IMR-90 (cell line): ENCODE data around the gene MYH10. TPM values are rescaled to one million over a fixed set of nuclear protein-coding genes. Genes with fewer than 3 reads are reported as not detected.

ENCODE experiments used
- ATAC-seq: fragments of 200-7000 bp; cut with Tn5 transposase; 2 replicates; pipeline ENCODE4 v1.9.1; 2020; ENCODE audit warnings: low read depth, mild to moderate bottlenecking, moderate library complexity
- BruUV-seq: library from RNA; stranded (reverse); fragments of 400-500 nt; replicated peaks from 2 replicates; lab custom pipeline; 2021; lab: Mats Ljungman, UMichigan
- CTCF ChIA-PET: fragments of 300-600 bp; formaldehyde crosslinking; extraction: SDS; loops from one replicate; lab custom pipeline; 2021; ENCODE audit warnings: antibody characterized with exemption; lab: Yijun Ruan, JAX
- POLR2A ChIA-PET: fragments of 300-600 bp; sonication (Branson Sonifier 250); formaldehyde crosslinking; loops from one replicate; lab custom pipeline; 2022; ENCODE audit warnings: antibody characterized with exemption; ENCODE audit not compliant: unreplicated experiment; lab: Charles Lee
- DNase-seq: peaks from one replicate; pipeline ENCODE4 v3.0.0; 2013
- H2AFZ ChIP-seq: replicated peaks from 2 replicates; pipeline ENCODE3; 2013; ENCODE audit warnings: low read length, mild to moderate bottlenecking; ENCODE audit not compliant: poor library complexity
- H2AK5ac ChIP-seq: 2 replicates; pipeline ENCODE4 v1.6.1; 2013; ENCODE audit warnings: low read depth, low read length, inconsistent platforms
- H2AK9ac ChIP-seq: replicated peaks from 2 replicates; pipeline ENCODE3; 2013; ENCODE audit warnings: mild to moderate bottlenecking, low read depth, low read length, moderate library complexity; ENCODE audit not compliant: poor library complexity
- H2BK120ac ChIP-seq: 2 replicates; pipeline ENCODE4 v1.6.1; 2013; ENCODE audit warnings: low read depth, low read length, inconsistent platforms
- H2BK15ac ChIP-seq: 3 replicates; pipeline ENCODE4 v1.6.1; 2013; ENCODE audit warnings: low read depth, low read length, inconsistent platforms
- H2BK20ac ChIP-seq: 2 replicates; pipeline ENCODE4 v1.6.1; 2013; ENCODE audit warnings: low read depth, mild to moderate bottlenecking, inconsistent platforms, low read length, moderate library complexity
- H2BK5ac ChIP-seq: 2 replicates; pipeline ENCODE4 v1.6.1; 2013; ENCODE audit warnings: mild to moderate bottlenecking, low read depth, low read length, inconsistent platforms; ENCODE audit not compliant: poor library complexity, severe bottlenecking
- H3K14ac ChIP-seq: replicated peaks from 2 replicates; pipeline ENCODE4 v1.6.1; 2013; ENCODE audit warnings: low read depth, low read length, inconsistent platforms
- H3K18ac ChIP-seq: 2 replicates; pipeline ENCODE4 v1.6.1; 2013; ENCODE audit warnings: low read depth, low read length, control low read depth
- H3K23ac ChIP-seq: 2 replicates; pipeline ENCODE4 v1.6.1; 2013; ENCODE audit warnings: low read depth, low read length, inconsistent platforms
- H3K27ac ChIP-seq: 2 replicates; pipeline ENCODE4 v1.5.1; 2013; ENCODE audit warnings: mild to moderate bottlenecking, control low read depth, low read length; ENCODE audit not compliant: insufficient read depth
- H3K27me3 ChIP-seq: 2 replicates; pipeline ENCODE4 v1.6.1; 2013; ENCODE audit warnings: low read length; ENCODE audit not compliant: control insufficient read depth, insufficient read depth
- H3K36me3 ChIP-seq: 2 replicates; pipeline ENCODE4 v1.6.1; 2013; ENCODE audit warnings: low read length, mixed read lengths; ENCODE audit not compliant: control insufficient read depth, insufficient read depth
- H3K4ac ChIP-seq: 2 replicates; pipeline ENCODE4 v1.6.1; 2013; ENCODE audit warnings: low read depth, low read length, inconsistent platforms
- H3K4me1 ChIP-seq: 2 replicates; pipeline ENCODE4 v1.6.1; 2013; ENCODE audit warnings: low read length, mixed read lengths; ENCODE audit not compliant: control insufficient read depth, insufficient read depth
- H3K4me2 ChIP-seq: 2 replicates; pipeline ENCODE4 v1.6.1; 2013; ENCODE audit warnings: low read depth, mild to moderate bottlenecking, control low read depth, low read length, moderate library complexity
- H3K4me3 ChIP-seq: 2 replicates; pipeline ENCODE4 v1.5.1; 2013; ENCODE audit warnings: low read depth, mild to moderate bottlenecking, control low read depth, low read length, moderate library complexity; ENCODE audit not compliant: insufficient read depth
- H3K56ac ChIP-seq: 2 replicates; pipeline ENCODE4 v1.6.1; 2013; ENCODE audit warnings: low read length, inconsistent platforms; ENCODE audit not compliant: insufficient read depth; ENCODE audit errors: extremely low read depth
- H3K79me1 ChIP-seq, 2 experiments: 2 replicates each; pipeline ENCODE4 v1.6.1; 2013; ENCODE audit warnings: low read length in 2 of 2, inconsistent platforms in 1 of 2, low read depth in 1 of 2
- H3K9ac ChIP-seq: 2 replicates; pipeline ENCODE4 v1.6.1; 2013; ENCODE audit warnings: low read depth, low read length, control low read depth
- H3K9me1 ChIP-seq: 2 replicates; pipeline ENCODE4 v1.6.1; 2013; ENCODE audit warnings: low read length, inconsistent platforms; ENCODE audit not compliant: insufficient read depth
- H3K9me3 ChIP-seq: 2 replicates; pipeline ENCODE4 v1.6.1; 2013; ENCODE audit warnings: low read length; ENCODE audit not compliant: control insufficient read depth, insufficient read depth
- H4K20me1 ChIP-seq: 2 replicates; pipeline ENCODE4 v1.6.1; 2013; ENCODE audit warnings: low read length, inconsistent platforms; ENCODE audit not compliant: insufficient read depth
- H4K5ac ChIP-seq: 2 replicates; pipeline ENCODE4 v1.6.1; 2013; ENCODE audit warnings: mild to moderate bottlenecking, low read depth, low read length, control low read depth
- H4K8ac ChIP-seq, 2 experiments: 2 replicates each; pipeline ENCODE4 v1.6.1; 2013; ENCODE audit warnings: low read depth in 2 of 2, low read length in 2 of 2, control low read depth in 1 of 2, inconsistent platforms in 1 of 2
- H4K91ac ChIP-seq: 2 replicates; pipeline ENCODE4 v1.6.1; 2013; ENCODE audit warnings: low read depth, low read length, inconsistent platforms; ENCODE audit not compliant: insufficient read depth
- BHLHE40 ChIP-seq: fragments of 150-350 bp; IDR thresholded peaks from 2 replicates; pipeline ENCODE4 v1.6.1; 2016; ENCODE audit warnings: mild to moderate bottlenecking, low read depth, low read length
- FOS ChIP-seq: fragments of 150-350 bp; IDR thresholded peaks from 2 replicates; pipeline ENCODE4 v1.6.1; 2016; ENCODE audit warnings: low read depth, low read length
- MAZ ChIP-seq: IDR thresholded peaks from 2 replicates; pipeline ENCODE4 v1.6.1; 2012; ENCODE audit warnings: low read depth, mild to moderate bottlenecking, low read length, improper control_type of control experiment, moderate library complexity, borderline replicate concordance
- MXI1 ChIP-seq: IDR thresholded peaks from 2 replicates; pipeline ENCODE4 v1.6.1; 2012; ENCODE audit warnings: low read depth, mild to moderate bottlenecking, low read length, moderate library complexity, borderline replicate concordance
- POLR2A ChIP-seq: IDR thresholded peaks from 2 replicates; pipeline ENCODE4 v1.6.1; 2012; ENCODE audit warnings: mild to moderate bottlenecking, low read depth, low read length
- RAD21 ChIP-seq: IDR thresholded peaks from 2 replicates; pipeline ENCODE4 v1.6.1; 2012; ENCODE audit warnings: low read length, improper control_type of control experiment
- RCOR1 ChIP-seq: IDR thresholded peaks from 2 replicates; pipeline ENCODE4 v1.6.1; 2012; ENCODE audit warnings: mild to moderate bottlenecking, low read length, improper control_type of control experiment; ENCODE audit not compliant: insufficient replicate concordance
- RFX5 ChIP-seq: IDR thresholded peaks from 2 replicates; pipeline ENCODE4 v1.8.0; 2012; ENCODE audit warnings: low read depth, mild to moderate bottlenecking, low read length, moderate library complexity
- WGBS, 2 experiments: methylation state at CpG; one replicate each; pipeline versions ENCODE4 v1.1.5 to v1.1.7; 2013; ENCODE audit warnings: missing lambda C conversion rate in 2 of 2; ENCODE audit not compliant: insufficient read length in 1 of 2; ENCODE audit errors: extremely low coverage in 2 of 2; 5-methylcytosine and 5-hydroxymethylcytosine counted together
- dilution Hi-C: fragments of 300-500 bp; cut with HindIII; formaldehyde crosslinking; loops from one replicate; pipeline ENCODE4 v1.14.3; 2018; ENCODE audit warnings: low sequenced_read_pairs; ENCODE audit not compliant: unreplicated experiment
- in situ Hi-C: fragments of 300-500 bp; cut with MboI; formaldehyde crosslinking; loops from 3 replicates; pipeline ENCODE4 v1.14.3; 2019; ENCODE audit warnings: low sequenced_read_pairs, inconsistent platforms, mixed read lengths
- intact Hi-C: fragments of 100-400 bp; cut with micrococcal nuclease; formaldehyde crosslinking; loops from 2 replicates; pipeline ENCODE4 v1.10.0; 2022
- polyA plus RNA-seq, 3 experiments: library from polyadenylated mRNA; depleted of rRNA; stranded (reverse); fragments of >200 nt; gene quantifications; 2 replicates each; pipeline ENCODE4 v1.2.3, GENCODE V29; 2012; ENCODE audit warnings: low replicate concordance in 1 of 3
- total RNA-seq: library from RNA; depleted of rRNA; stranded (reverse); fragments of >200 nt; gene quantifications from 2 replicates; pipeline ENCODE4 v1.2.3, GENCODE V29; 2012
- TF ChIP-seq, protein P1 (sequence below): fragments of 150-350 bp; IDR thresholded peaks from 2 replicates; pipeline ENCODE4 v1.6.1; 2016; ENCODE audit warnings: low read depth, mild to moderate bottlenecking, low read length, moderate library complexity, borderline replicate concordance
- TF ChIP-seq, protein P2 (sequence below): conservative IDR thresholded peaks from 2 replicates; pipeline ENCODE4 v1.5.1; 2012; ENCODE audit warnings: mild to moderate bottlenecking, low read depth, low read length, improper control_type of control experiment

MYH10 gene
- total and polyA plus RNA-seq, 2 of the 4 experiments (the other 2 are of a cell fraction), result 71.2 to 95.2 TPM

DNA sequence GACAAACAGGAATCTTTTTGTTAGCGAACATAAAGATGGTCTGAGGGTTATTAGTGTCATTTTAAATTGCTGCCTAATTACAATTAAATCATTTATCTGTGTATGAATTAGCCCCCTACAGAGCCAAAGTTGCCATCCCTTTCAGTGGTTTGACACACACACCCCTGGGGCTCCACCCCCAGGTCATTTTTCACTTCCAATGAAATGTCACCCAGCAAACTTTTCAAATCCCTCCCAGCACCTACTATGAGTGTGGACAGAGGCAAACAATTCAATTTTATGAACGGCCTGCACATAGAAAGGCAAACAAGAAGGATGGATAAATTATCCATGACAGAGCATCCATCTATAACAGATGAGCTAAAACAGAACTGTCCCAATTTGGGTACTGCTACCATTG, 2.4 kb downstream of the MYH10 start:
- Histone ChIP-seq H2BK5ac (no peak overlapping the region), H3K9me1 (peaks cover 9% of the 10 kb centered on the region), H2AFZ (no peak overlapping the region), H3K14ac (peak overlapping the region; percentile 48; the same call in 1 of the 2 replicates), H3K23ac (peak overlapping the region; percentile 37), H3K36me3 (no peaks in the 10 kb centered on the region), H3K27ac (no peak overlapping the region), H4K8ac (no peak overlapping the region; a peak in 1 of 4 replicates), H3K79me1 (peaks cover 24 to 49% of the 10 kb centered on the region in 2 experiments), H4K20me1 (peaks cover 18% of the 10 kb centered on the region), H3K9ac (peak overlapping the region; percentile 40; the same call in 1 of the 2 replicates), H3K4me1 (peaks cover 6% of the 10 kb centered on the region), H4K91ac (no peak overlapping the region; the same call in 1 of the 2 replicates), H2BK120ac (no peak overlapping the region), H3K4me3 (0 out of 2 replicates have a peak overlapping the region, but pooled peaks have one; percentile 75), H3K9me3 (no peaks in the 10 kb centered on the region), H3K4ac (peak overlapping the region; percentile 15; the same call in 1 of the 2 replicates), H2AK9ac (no peak overlapping the region), H2BK15ac (no peak overlapping the region), H2BK20ac (no peak overlapping the region), H3K4me2 (peak overlapping the region; percentile 95), H2AK5ac (no peak overlapping the region), H4K5ac (no peak overlapping the region), H3K56ac (no peak overlapping the region), H3K18ac (no peak overlapping the region), H3K27me3 (no peaks in the 10 kb centered on the region)
- TF ChIP-seq, protein P1, sequence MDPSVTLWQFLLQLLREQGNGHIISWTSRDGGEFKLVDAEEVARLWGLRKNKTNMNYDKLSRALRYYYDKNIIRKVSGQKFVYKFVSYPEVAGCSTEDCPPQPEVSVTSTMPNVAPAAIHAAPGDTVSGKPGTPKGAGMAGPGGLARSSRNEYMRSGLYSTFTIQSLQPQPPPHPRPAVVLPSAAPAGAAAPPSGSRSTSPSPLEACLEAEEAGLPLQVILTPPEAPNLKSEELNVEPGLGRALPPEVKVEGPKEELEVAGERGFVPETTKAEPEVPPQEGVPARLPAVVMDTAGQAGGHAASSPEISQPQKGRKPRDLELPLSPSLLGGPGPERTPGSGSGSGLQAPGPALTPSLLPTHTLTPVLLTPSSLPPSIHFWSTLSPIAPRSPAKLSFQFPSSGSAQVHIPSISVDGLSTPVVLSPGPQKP, result no peak
- TF ChIP-seq RFX5, result no peak
- TF ChIP-seq POLR2A, result no peak
- no peak for TF ChIP-seq RCOR1
- TF ChIP-seq BHLHE40, result no peak
- no peak for TF ChIP-seq MXI1
- no peak for TF ChIP-seq MAZ
- TF ChIP-seq RAD21, result no peak
- TF ChIP-seq, protein P2, sequence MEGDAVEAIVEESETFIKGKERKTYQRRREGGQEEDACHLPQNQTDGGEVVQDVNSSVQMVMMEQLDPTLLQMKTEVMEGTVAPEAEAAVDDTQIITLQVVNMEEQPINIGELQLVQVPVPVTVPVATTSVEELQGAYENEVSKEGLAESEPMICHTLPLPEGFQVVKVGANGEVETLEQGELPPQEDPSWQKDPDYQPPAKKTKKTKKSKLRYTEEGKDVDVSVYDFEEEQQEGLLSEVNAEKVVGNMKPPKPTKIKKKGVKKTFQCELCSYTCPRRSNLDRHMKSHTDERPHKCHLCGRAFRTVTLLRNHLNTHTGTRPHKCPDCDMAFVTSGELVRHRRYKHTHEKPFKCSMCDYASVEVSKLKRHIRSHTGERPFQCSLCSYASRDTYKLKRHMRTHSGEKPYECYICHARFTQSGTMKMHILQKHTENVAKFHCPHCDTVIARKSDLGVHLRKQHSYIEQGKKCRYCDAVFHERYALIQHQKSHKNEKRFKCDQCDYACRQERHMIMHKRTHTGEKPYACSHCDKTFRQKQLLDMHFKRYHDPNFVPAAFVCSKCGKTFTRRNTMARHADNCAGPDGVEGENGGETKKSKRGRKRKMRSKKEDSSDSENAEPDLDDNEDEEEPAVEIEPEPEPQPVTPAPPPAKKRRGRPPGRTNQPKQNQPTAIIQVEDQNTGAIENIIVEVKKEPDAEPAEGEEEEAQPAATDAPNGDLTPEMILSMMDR, result no peak
- TF ChIP-seq FOS, result no peak
- DNase-seq, result no peak
- intact Hi-C loops (loop anchor here (2.0 to 10.0 kb wide), 2 partner anchors 63 to 243 kb away; partner anchors contain the start of gene RPL26), in situ Hi-C loops (loop anchor here (10.0 kb wide), 1 partner anchor 57 kb away; no protein-coding TSS in a partner anchor), dilution Hi-C loops (no loop called here)
- ChIA-PET CTCF (no interaction called here), POLR2A (no interaction called here)
- no CpG with 5 or more reads among the region's 2 CpGs for WGBS, 2 experiments
- BruUV-seq, result TSS peak; percentile 49
- ATAC-seq, result no peak
